Kasumi-1 (cell line): Measurements from ENCODE around the gene METTL25.

Experiments used
- DNase-seq, 2 experiments: peaks; one replicate each; lab custom pipeline; 2025; lab: John Stamatoyannopoulos, UW

METTL25 gene

DNA sequence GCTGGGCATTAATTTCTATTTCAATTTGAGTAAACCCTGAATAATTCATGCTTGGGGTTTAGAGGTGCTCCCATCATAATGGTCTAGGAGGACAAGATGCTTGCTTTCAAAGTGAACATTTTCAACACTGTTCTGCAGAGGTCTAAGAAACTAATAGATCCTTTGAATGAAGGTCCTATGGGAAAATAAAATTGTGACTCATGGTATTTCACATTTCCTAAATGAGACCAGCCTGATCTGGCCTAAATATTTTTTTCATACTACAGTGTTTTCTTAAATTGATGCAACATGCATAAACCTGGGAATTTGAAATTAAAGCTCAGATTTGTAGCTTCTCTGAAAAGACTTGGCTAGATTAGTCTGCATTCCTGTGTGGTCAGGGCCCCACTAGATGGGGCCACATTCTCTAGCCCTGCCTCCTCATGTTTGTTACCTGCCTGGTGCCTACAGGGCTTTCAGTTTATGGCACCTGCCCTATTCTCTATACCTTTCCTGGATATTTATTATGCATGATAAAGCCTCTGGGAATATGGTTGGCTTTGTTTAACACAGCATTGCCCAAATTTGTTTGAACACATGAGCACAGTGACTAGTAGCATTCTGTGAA lies 112.7 kb downstream of the METTL25 start:
- DNase-seq = no peak

GRCh38 chr12:82473111-82473754 lies 114.9 kb downstream of the METTL25 start:
- DNase-seq = no peak

GRCh38 chr12:82474181-82474797 lies 116.0 kb downstream of the METTL25 start:
- no peak for DNase-seq

DNA sequence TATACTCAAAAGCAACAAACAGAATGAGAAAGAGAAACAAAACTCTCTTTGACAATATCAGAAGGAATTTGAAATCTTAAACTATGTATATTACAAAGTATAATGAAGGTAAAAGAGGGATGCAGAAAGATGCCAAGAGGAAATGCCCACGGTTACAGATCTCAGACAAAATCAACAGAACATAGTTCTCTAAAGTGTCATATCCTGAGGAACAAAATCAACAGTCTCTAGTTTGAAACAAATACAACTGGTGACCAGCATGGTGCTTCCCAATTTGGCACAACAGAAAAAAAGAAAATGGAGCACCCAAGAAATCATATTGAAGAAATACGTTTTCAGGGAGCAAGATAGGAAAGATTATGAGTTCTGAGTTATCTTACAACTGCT lies 116.5 kb downstream of the METTL25 start:
- no peak for DNase-seq

- DNase-seq = no peak
These were observed 116.9 kb downstream of the METTL25 start for GRCh38 chr12:82475211-82475610.

GRCh38 chr12:82476511-82476910 lies 118.2 kb downstream of the METTL25 start:
- DNase-seq = no peak

GRCh38 chr12:82479511-82479910 lies 121.2 kb downstream of the METTL25 start:
- DNase-seq = no peak

GRCh38 chr12:82480606-82481005 lies 122.3 kb downstream of the METTL25 start:
- no peak for DNase-seq

- DNase-seq = no peak
These were observed 123.6 kb downstream of the METTL25 start for GRCh38 chr12:82481954-82482353.

DNA sequence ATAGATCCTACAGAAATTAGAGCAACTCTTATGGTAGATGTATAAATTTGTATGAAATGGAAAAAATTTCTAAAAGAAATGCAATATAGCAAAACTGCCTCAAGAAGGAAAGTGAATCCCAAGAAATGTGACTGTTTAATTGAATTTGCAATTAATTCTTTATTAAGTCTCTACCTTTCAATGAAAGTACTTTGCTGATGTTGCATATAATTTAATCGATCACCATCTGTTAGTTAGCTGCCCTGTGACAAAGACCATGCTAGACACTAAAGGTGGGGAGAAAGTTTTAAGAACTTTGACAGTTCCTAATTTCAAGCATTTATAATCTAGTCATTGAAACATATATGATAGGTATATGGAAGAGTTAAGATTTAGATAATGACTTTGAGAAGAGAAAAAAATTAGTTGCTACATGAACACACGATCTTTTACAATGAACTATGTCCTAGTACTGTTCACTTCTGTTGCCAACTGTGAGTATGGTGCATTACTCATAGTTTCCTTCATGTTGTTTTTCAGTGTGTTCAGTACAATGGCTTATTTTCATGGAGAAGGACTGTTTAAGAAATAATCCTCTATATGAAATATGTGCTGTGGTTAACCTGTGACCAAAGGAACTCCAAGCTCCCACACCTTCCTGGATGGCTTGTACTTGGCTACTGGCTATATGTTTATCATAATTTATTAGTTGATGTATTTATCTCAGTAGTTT lies 128.4 kb downstream of the METTL25 start:
- no peak for DNase-seq

DNA sequence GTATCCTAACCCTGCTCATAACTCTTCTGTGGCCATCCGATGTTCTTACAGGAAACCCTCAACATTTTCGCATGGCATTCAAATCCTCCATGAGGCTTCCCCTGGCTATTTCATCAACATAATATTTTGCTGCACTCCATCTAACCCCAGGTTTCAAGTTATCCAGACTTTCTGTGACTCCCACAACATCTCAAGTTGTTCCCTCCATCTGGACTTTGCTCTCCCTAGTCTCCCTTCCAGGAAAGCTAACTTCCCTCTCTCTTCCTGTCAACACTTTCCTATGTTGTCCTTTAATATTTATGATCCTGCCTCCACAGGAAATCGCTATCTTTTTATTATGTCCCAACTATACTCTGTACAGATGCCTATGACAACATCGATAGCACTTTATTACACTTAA lies 146.1 kb downstream of the METTL25 start:
- no peak for DNase-seq

- no peak for DNase-seq
These were observed 146.8 kb downstream of the METTL25 start for GRCh38 chr12:82505150-82505549.

- no peak for DNase-seq
These were observed 149.4 kb downstream of the METTL25 start for GRCh38 chr12:82507686-82508085.

- no peak for DNase-seq
These were observed 152.1 kb downstream of the METTL25 start for GRCh38 chr12:82510386-82510785.

- DNase-seq = no peak
These were observed 156.6 kb downstream of the METTL25 start for GRCh38 chr12:82514880-82515279.

DNA sequence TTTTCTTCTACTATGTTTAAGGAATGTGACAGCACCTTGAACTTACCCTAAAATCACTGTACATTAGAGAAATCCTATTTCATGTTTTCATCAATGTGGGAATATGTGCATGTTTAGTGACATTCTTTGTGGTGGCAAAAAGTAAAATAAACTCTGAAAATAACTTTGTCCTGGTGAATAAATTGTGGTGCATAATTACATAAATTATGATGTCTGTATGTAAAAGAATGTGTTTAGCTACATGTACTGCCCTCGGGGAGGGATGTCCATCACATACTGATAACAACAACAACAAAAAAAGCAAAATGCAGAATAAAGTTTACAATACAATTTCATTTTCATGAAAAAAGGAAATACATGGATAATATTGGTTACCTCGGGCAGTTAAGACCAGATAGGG lies 157.3 kb downstream of the METTL25 start:
- DNase-seq = no peak

- peak; percentile 11 to 50 for DNase-seq
These were observed 158.7 kb downstream of the METTL25 start for GRCh38 chr12:82517027-82517426.

- no peak for DNase-seq
These were observed 159.5 kb downstream of the METTL25 start for GRCh38 chr12:82517808-82518207.

DNA sequence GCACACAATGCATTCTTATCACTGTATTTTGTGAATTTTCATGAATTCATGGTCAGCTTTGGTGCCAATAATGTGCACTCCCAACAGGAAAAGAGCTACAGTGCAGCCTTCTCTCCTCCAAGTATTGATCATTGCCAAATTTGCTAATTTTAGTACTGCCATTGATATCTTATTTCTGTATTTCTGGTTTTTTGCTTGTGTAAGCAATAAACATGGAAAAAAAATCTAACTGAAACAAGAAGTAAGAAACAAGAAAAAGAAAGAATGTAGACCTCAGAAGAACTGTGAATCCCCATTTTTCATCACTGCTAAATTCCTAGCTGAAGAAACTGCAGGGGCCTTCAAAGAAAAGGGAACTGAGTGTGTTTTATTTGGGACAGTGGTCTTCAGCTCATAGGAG lies 161.2 kb downstream of the METTL25 start:
- no peak for DNase-seq

GRCh38 chr12:82522285-82522684 lies 164.0 kb downstream of the METTL25 start:
- no peak for DNase-seq

DNA sequence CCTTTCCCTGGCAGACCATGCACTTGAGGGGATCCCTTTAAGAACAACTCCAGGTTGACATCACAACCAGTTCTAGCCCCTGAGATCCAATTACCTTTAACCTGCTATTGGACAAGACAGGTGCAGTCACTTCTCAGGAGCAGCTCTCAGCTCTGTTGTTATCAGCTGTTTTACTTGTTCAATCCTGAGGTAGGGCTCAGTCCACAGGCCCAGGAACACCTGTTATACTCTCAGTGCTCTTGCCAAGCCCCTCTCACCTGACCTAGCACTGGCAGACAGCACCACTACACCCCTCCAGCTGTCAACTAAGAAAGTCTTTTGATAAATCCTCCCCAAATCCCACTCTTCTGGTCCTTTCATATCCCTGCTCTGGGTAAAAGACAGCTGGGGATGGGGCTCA lies 164.4 kb downstream of the METTL25 start:
- DNase-seq = no peak

GRCh38 chr12:82523996-82524395 lies 165.7 kb downstream of the METTL25 start:
- DNase-seq = no peak

DNA sequence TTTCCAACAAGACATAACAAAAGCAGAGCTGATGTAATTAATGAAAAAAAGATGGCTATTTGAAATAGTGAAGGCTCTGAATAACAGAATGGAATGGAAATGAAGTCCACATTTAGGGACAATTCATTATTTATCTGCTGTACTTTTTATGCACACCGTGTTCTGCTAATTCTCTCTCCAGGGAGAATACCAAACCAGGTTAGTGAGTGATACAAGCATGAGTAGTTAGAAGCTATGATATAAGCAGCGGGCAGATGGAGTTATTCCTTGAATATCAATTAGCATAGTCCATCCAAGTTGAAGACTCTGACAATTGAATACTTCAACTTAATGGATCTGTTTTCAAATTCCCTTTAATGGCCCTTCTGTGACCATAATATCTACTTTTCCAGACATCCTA lies 166.3 kb downstream of the METTL25 start:
- DNase-seq = no peak
